MG63 (cell line): ENCODE results near the gene RGS16. TPM values are rescaled to one million over a fixed set of nuclear protein-coding genes. Genes with fewer than 3 reads are reported as not detected.
"Not testable (repeated sequence)": the region's sequence is repeated elsewhere in the genome, so short reads cannot be mapped to it uniquely, and the experiment has no call there.

Experiments
- DNase-seq: peaks from one replicate; pipeline ENCODE4 v3.0.0-alpha.2; 2020
- H3K27me3 ChIP-seq: fragments of 250-450 bp; sonication (Bioruptor Pico); 2 replicates; pipeline ENCODE4 v1.5.1; 2020; ENCODE audit warnings: mild to moderate bottlenecking, moderate library complexity
- H3K36me3 ChIP-seq: fragments of 250-450 bp; sonication (Bioruptor Pico); 2 replicates; pipeline ENCODE4 v1.5.1; 2020; ENCODE audit warnings: mild to moderate bottlenecking, moderate library complexity
- H3K4me3 ChIP-seq: fragments of 250-450 bp; sonication (Bioruptor Pico); 2 replicates; pipeline ENCODE4 v1.5.1; 2020; ENCODE audit warnings: mild to moderate bottlenecking, moderate library complexity
- H3K9me3 ChIP-seq: fragments of 250-450 bp; sonication (Bioruptor Pico); 2 replicates; pipeline ENCODE4 v1.5.1; 2020; ENCODE audit warnings: mild to moderate bottlenecking, moderate library complexity
- total RNA-seq: library from RNA; depleted of rRNA; stranded (reverse); fragments of >200 nt; shearing (Covaris generic); gene quantifications from 2 replicates; pipeline ENCODE4 v1.2.3, GENCODE V29; 2014; ENCODE audit warnings: low replicate concordance

RGS16 gene
- total RNA-seq, 1 experiment from 2014 or later: 0.40 TPM

- no peaks in the 10 kb centered on the region for H3K27me3 ChIP-seq
- H3K4me3 ChIP-seq: no peak overlapping the region
- no peak for DNase-seq
- H3K9me3 ChIP-seq: no peaks in the 10 kb centered on the region
- H3K36me3 ChIP-seq: no peaks in the 10 kb centered on the region
Measured at GRCh38 chr1:182633031-182633430, 28.8 kb upstream of the RGS16 start.

DNA sequence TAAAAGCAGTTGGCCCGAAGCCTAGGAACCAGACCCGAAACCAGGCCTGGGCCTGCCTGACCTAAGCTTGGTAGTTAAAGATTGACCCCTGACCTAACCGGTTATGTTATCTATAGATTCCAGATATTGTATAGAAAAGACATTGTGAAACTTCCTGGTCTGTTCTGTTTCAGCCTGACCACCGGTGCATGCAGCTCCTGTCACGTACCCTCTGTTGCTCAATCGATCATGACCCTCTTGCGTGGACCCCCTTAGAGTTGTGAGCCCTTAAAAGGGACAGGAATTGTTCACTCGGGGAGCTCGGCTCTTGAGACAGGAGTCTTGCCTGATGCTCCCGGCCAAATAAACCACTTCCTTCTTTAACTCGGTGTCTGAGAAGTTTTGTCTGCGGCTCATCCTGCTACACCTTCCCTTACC is 28.3 kb upstream of the RGS16 start:
- H3K4me3 ChIP-seq, H3K27me3 ChIP-seq, H3K9me3 ChIP-seq, DNase-seq, H3K36me3 ChIP-seq: not testable (repeated sequence)

DNA sequence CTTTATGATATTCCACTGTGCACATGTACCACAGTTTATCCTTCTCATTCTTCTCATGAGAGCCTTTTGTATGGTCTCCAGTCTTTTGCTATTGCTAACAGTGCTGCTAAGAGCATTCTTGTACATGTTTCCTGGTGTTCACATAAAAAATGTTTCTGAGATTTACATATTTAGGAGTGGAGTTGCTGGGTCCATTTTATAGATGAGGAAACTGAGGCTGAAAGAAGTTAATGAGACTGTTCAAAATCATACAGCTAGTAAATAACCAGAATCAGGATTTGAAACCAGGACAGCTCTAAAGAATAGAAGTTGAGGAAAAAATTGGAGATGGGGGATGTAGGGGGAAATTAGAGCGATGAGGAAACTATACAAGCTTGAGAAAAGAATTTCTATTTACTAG is 27.8 kb upstream of the RGS16 start:
- Histone ChIP-seq H3K4me3 (no peak overlapping the region), H3K36me3 (no peaks in the 10 kb centered on the region), H3K9me3 (no peaks in the 10 kb centered on the region), H3K27me3 (no peaks in the 10 kb centered on the region)
- DNase-seq: no peak

DNA sequence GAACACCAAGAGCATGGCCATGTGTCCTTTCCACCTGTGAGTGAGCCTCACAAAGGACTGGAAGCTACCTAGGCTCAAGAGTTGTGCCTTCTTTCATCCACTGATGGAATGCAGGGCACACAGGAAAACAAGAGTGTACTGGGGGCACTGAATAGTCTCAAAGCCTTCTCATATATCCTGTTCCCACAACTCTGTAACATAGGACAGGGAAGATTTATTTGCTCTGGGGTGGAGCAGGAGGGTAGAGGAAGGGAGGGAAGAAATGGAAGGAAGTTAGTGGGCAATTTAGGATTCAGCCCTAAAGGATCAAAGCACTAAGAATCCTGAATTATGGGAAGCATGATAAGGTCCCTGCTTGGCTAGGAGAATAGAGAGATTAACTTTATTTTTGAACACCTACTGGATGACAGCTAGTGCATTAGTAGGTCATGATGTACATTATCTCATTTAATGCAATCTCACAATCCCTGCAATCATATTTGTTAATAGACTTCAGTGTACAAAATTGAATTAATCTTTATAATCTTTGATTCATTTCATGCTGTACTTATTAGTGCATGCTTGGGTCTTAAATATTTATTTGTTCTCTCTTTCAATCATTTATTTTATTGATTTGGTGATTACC is 27.0 kb upstream of the RGS16 start:
- no peak for DNase-seq
- Histone ChIP-seq H3K36me3 (no peaks in the 10 kb centered on the region), H3K4me3 (no peak overlapping the region), H3K9me3 (no peaks in the 10 kb centered on the region), H3K27me3 (no peaks in the 10 kb centered on the region)

DNA sequence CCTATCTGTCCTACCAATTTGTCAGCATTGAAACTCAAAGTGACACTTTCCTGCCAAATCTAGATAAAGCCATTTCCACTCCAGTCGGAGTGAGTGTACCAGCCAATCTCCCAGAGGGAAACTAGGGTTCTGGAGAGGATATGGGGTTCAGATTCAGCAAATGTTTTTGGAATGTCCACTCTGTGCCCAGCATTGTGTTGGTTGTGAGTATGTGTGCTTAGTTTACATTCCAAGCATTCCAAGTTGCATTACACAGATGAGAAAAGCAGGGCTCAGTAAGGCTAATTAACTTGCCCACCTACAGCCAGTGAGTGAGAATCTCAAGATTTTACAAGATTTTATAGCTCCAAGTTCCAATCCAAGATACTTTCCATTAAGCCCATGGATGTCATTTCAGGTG is 26.4 kb upstream of the RGS16 start:
- no peak for DNase-seq
- no peaks in the 10 kb centered on the region for H3K36me3 ChIP-seq
- no peaks in the 10 kb centered on the region for H3K9me3 ChIP-seq
- H3K27me3 ChIP-seq: no peaks in the 10 kb centered on the region
- H3K4me3 ChIP-seq: no peak overlapping the region

DNA sequence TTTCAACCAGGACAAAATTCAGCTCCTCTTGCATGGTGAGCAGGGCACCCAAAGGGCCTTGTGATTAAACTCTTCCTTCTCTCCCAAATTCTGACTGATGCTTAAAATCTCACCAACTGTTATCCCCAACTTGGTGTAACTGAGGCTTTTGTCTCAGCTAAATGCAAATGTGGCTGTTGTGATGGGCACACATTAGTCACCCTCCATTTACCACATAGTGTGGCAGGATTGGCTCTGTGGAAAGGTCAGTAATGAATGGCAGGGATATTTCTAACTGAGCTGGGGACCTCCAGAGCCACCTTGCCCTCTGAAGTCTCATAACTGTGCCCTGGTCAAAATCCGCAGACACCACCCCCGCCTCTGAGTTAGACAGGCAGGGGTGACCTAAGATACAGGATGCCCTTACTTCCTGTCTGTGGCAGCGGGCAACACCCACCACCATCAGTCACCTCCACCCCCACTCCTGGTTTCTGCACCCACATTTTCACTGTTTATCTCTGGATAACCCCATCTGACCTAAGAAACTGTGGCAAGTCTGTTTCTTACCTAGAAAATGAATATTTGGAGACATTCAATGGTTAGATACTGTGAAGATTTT is 25.4 kb upstream of the RGS16 start:
- no peak for DNase-seq
- Histone ChIP-seq H3K9me3 (no peaks in the 10 kb centered on the region), H3K4me3 (no peak overlapping the region), H3K36me3 (no peaks in the 10 kb centered on the region), H3K27me3 (no peaks in the 10 kb centered on the region)

- Histone ChIP-seq H3K4me3 (no peak overlapping the region), H3K9me3 (no peaks in the 10 kb centered on the region), H3K36me3 (no peaks in the 10 kb centered on the region), H3K27me3 (no peaks in the 10 kb centered on the region)
- no peak for DNase-seq
Measured at GRCh38 chr1:182629080-182629479, 24.9 kb upstream of the RGS16 start.

DNA sequence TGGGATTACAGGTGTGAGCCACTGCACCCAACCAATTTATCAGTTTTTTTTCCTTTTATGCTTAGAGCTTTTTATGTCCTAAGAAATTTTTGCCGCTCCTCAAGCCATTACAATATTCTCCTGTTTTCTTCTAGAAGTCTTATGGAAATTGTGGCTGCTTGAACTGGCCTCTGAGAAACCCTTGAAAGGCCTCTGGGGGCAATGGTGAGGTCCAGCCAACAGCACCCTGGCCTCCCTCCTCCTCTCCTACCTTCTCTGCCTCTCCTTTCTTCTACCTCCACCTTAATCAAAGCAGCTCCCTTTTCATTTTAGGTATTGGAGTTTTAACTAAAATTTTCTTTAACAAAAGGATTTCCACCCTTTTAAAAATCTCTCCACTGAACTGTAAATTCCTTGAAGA is 24.5 kb upstream of the RGS16 start:
- H3K27me3 ChIP-seq: no peaks in the 10 kb centered on the region
- no peaks in the 10 kb centered on the region for H3K36me3 ChIP-seq
- H3K4me3 ChIP-seq: no peak overlapping the region
- no peak for DNase-seq
- no peaks in the 10 kb centered on the region for H3K9me3 ChIP-seq

DNA sequence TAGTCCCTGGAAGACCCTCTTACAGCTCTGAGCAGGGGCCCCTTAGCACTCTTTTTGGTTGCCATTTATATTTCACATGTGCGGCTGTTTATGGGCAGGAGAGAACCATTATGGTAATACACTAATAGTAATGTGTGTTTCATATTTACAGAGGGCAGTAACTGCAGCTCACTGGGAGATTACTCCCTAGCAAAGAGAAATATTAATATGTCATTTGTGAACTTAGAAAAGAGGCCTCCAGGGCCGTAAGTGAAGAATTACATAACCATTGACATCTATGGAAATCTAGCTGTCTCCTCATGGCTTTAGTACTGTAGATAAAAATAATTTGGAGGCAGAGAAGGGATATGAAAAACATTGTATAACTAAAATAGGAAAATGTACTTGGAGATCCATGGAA is 23.4 kb upstream of the RGS16 start:
- Histone ChIP-seq H3K4me3 (no peak overlapping the region), H3K27me3 (no peaks in the 10 kb centered on the region), H3K36me3 (no peaks in the 10 kb centered on the region), H3K9me3 (no peaks in the 10 kb centered on the region)
- DNase-seq: no peak

GRCh38 chr1:182626527-182626926 is 22.3 kb upstream of the RGS16 start:
- DNase-seq: no peak
- Histone ChIP-seq H3K27me3 (no peaks in the 10 kb centered on the region), H3K9me3 (no peaks in the 10 kb centered on the region), H3K4me3 (no peak overlapping the region), H3K36me3 (no peaks in the 10 kb centered on the region)

- no peaks in the 10 kb centered on the region for H3K27me3 ChIP-seq
- no peaks in the 10 kb centered on the region; the same call in 1 of the 2 replicates for H3K9me3 ChIP-seq
- no peaks in the 10 kb centered on the region for H3K36me3 ChIP-seq
- H3K4me3 ChIP-seq: no peak overlapping the region
- DNase-seq: peak; percentile 33
Measured at GRCh38 chr1:182625719-182626504, 21.7 kb upstream of the RGS16 start.

GRCh38 chr1:182625024-182625423 is 20.8 kb upstream of the RGS16 start:
- no peaks in the 10 kb centered on the region for H3K36me3 ChIP-seq
- H3K9me3 ChIP-seq: no peaks in the 10 kb centered on the region; the same call in 1 of the 2 replicates
- no peak overlapping the region for H3K4me3 ChIP-seq
- H3K27me3 ChIP-seq: no peaks in the 10 kb centered on the region
- DNase-seq: no peak

DNA sequence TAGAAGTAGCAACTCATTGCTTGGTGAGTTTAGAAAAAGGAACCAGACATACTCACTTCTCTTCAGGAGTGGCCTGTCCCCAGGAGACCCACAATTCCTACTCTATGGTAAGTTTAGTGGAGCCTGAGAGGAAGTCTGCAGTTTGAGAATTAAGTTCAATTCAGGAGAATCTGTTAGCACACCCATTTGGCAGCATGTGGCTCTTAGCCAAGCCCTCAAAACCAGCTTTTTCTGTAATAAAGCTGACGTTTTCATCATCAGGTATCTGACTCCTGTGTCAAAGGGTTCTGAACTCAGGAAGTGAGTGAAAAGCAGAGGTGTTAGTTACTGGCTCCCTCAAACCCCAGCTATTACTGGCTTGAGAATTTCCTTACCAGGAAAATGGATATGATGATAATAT is 20.4 kb upstream of the RGS16 start:
- H3K9me3 ChIP-seq: no peaks in the 10 kb centered on the region; the same call in 1 of the 2 replicates
- no peak for DNase-seq
- H3K4me3 ChIP-seq: no peak overlapping the region

DNA sequence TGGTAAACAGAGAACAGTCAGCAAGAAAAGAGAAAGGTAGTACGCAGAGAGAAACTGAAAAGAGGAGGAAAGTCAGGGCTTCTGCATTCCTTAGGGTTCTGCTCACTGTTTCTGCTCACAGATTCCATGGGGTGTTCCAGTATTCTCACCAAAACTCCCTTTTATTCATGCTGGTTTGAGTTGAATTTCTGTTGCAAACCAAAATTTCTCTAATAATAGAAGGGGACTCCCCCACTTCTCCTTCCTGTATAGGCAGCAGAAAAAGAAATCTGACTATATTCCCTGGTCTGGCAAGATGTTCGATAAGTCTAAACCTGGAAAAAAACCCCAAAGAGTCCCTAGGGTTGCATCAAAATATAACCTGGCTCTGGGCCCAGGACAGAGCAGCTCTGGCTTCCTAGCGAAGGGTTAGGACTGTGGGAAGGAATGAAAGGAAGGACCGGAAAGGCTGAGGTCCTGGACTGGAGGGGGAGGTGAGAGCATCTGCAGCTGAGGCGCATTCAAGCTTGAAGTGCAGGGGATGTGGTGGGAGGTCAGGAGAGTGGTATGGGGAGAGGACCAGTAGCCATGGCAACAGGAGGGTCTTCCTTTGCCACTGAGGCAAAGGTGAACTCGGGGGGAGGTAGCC is 18.8 kb upstream of the RGS16 start:
- DNase-seq: no peak
- H3K27me3 ChIP-seq: no peaks in the 10 kb centered on the region
- no peaks in the 10 kb centered on the region; the same call in 1 of the 2 replicates for H3K9me3 ChIP-seq
- no peak overlapping the region for H3K4me3 ChIP-seq
- no peaks in the 10 kb centered on the region for H3K36me3 ChIP-seq

More for the DNA sequence above, 20.4 kb upstream of the RGS16 start:
- Histone ChIP-seq H3K27me3 (no peaks in the 10 kb centered on the region), H3K36me3 (no peaks in the 10 kb centered on the region)

DNA sequence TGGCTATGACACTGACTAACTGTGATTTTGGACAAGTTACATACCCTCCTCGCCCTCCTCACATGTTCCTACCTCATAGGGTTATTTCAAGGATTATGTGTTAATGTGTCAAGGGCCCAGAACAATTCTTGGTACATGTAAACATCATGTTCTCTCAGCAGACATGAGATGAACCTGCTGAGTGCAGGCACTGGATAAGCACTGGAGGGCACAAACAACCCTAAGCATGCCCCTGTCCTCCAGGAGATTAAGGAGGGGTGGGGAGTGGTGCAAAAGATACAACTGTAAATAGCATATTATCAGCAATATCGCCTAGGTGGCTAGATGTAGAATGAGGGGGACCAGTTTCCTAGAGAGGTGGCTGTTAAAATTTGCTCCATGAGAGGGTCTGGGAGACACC is 17.7 kb upstream of the RGS16 start:
- no peaks in the 10 kb centered on the region; the same call in 1 of the 2 replicates for H3K9me3 ChIP-seq
- H3K36me3 ChIP-seq: no peaks in the 10 kb centered on the region
- no peak overlapping the region for H3K4me3 ChIP-seq
- DNase-seq: no peak
- H3K27me3 ChIP-seq: no peaks in the 10 kb centered on the region

GRCh38 chr1:182620924-182621585 is 16.9 kb upstream of the RGS16 start:
- H3K9me3 ChIP-seq: no peaks in the 10 kb centered on the region; the same call in 1 of the 2 replicates
- no peaks in the 10 kb centered on the region for H3K36me3 ChIP-seq
- no peak overlapping the region for H3K4me3 ChIP-seq
- no peak for DNase-seq
- no peaks in the 10 kb centered on the region; the same call in 1 of the 2 replicates for H3K27me3 ChIP-seq
